Activated CD4-positive, alpha-beta T cell treated with anti-CD3 and anti-CD28 coated beads for 36 hours (primary cell): ENCODE results near the gene MAPK13. TPM values are rescaled to one million over a fixed set of nuclear protein-coding genes. Genes with fewer than 3 reads are reported as not detected.
"Not testable (repeated sequence)": the region's sequence is repeated elsewhere in the genome, so short reads cannot be mapped to it uniquely, and the experiment has no call there.

Experiments
- ATAC-seq: fragments of 200-7000 bp; cut with Tn5 transposase; one replicate; pipeline ENCODE4 v1.10.0; 2021; ENCODE audit warnings: mild to moderate bottlenecking, moderate library complexity
- CTCF ChIA-PET: fragments of 350-600 bp; sonication (Branson Sonifier 250); formaldehyde crosslinking; loops from one replicate; lab custom pipeline; 2021; ENCODE audit warnings: antibody characterized with exemption; lab: Charles Lee
- POLR2A ChIA-PET: fragments of 350-600 bp; sonication (Branson Sonifier 250); formaldehyde crosslinking; loops from one replicate; lab custom pipeline; 2021; ENCODE audit warnings: antibody characterized with exemption, inconsistent platforms; lab: Charles Lee
- DNase-seq: peaks from one replicate; pipeline ENCODE4 v3.0.0-alpha.2; 2020
- H3K27ac Mint-ChIP-seq: one replicate; pipeline ENCODE4 v1.8.0; 2021; ENCODE audit warnings: mixed read lengths
- H3K27me3 Mint-ChIP-seq: one replicate; pipeline ENCODE4 v1.8.0; 2021; ENCODE audit warnings: mixed read lengths
- H3K36me3 Mint-ChIP-seq: one replicate; pipeline ENCODE4 v1.8.0; 2021; ENCODE audit warnings: low read depth, mixed read lengths
- H3K4me1 Mint-ChIP-seq: one replicate; pipeline ENCODE4 v1.8.0; 2021; ENCODE audit warnings: mixed read lengths
- H3K4me3 Mint-ChIP-seq: one replicate; pipeline ENCODE4 v1.8.0; 2021; ENCODE audit warnings: mild to moderate bottlenecking, moderate library complexity, mixed read lengths
- H3K9me3 Mint-ChIP-seq: one replicate; pipeline ENCODE4 v1.8.0; 2021; ENCODE audit warnings: low read depth, mixed read lengths
- intact Hi-C, 2 experiments: fragments of 100-400 bp; cut with DNase I in 1 of 2; cut with micrococcal nuclease in 1 of 2; formaldehyde crosslinking; loops; one replicate each; pipeline versions ENCODE4 v1.14.2 to v1.15.1; 2022 to 2024; cut with DNase I, micrococcal nuclease
- total RNA-seq, 2 experiments: library from RNA; stranded (reverse); gene quantifications; one replicate each; pipeline ENCODE4 v1.2.3, GENCODE V29; 2021

Gene MAPK13
- total RNA-seq, 2 experiments from 2014 or later, result 63.0 to 65.1 TPM

GRCh38 chr6:36120979-36121786, 9.1 kb upstream of the MAPK13 start:
- ATAC-seq, result peak; percentile 42
- POLR2A ChIA-PET, result interaction anchor here (0.6 to 2.3 kb wide), 6 partner anchors 9 to 411 kb away, joined by 3 to 31 read pairs (median 8); partner anchors contain the start of gene MAPK14

GRCh38 chr6:36121787-36122494, 8.4 kb upstream of the MAPK13 start:
- peak overlapping the region; percentile 72 for H3K4me3 Mint-ChIP-seq
- ChIA-PET POLR2A (interaction anchor here (0.9 to 2.3 kb wide), 4 partner anchors 8 to 151 kb away, joined by 3 to 31 read pairs (median 8); partner anchors contain the start of gene MAPK14), CTCF (interaction anchor here (0.5 to 2.6 kb wide), 14 partner anchors 9 to 1401 kb away, joined by 3 to 32 read pairs (median 4); partner anchors contain the start of genes MAPK13 and MAPK14)
- no peaks in the 10 kb centered on the region for H3K27me3 Mint-ChIP-seq
- peaks cover 91% of the 10 kb centered on the region for H3K4me1 Mint-ChIP-seq
- H3K27ac Mint-ChIP-seq, result peak overlapping the region; percentile 99
- ATAC-seq (no peak), DNase-seq (no peak)
- intact Hi-C loops, result loop anchor here (2.0 to 10.0 kb wide), 6 partner anchors 75 to 817 kb away; partner anchors contain the start of genes BRPF3 (in 1 of the 2), KCTD20 (in 1 of the 2) and PXT1 (in 1 of the 2)
- H3K36me3 Mint-ChIP-seq, result peaks cover 7% of the 10 kb centered on the region
- no peaks in the 10 kb centered on the region for H3K9me3 Mint-ChIP-seq

More at GRCh38 chr6:36120979-36121786, 9.1 kb upstream of the MAPK13 start:
- Mint-ChIP-seq H3K27ac (peak overlapping the region; percentile 99), H3K27me3 (no peaks in the 10 kb centered on the region), H3K36me3 (peaks cover 7% of the 10 kb centered on the region), H3K9me3 (no peaks in the 10 kb centered on the region), H3K4me3 (peak overlapping the region; percentile 72), H3K4me1 (peaks cover 88% of the 10 kb centered on the region)
- CTCF ChIA-PET, result interaction anchor here (0.6 to 2.6 kb wide), 13 partner anchors 10 to 1400 kb away, joined by 3 to 32 read pairs (median 4); partner anchors contain the start of genes MAPK13 and MAPK14
- peak; percentile 83 for DNase-seq
- intact Hi-C loops, result loop anchor here (1.0 to 10.0 kb wide), 7 partner anchors 10 to 816 kb away; partner anchors contain the start of genes BRPF3 (in 1 of the 2), KCTD20 (in 1 of the 2), MAPK14 (in 1 of the 2) and PXT1 (in 1 of the 2)

- H3K36me3 Mint-ChIP-seq, result peaks cover 7% of the 10 kb centered on the region
- CTCF ChIA-PET, result interaction anchor here (0.7 to 2.6 kb wide), 5 partner anchors 8 to 91 kb away, joined by 3 to 32 read pairs (median 4); partner anchors contain the start of gene MAPK13
These were observed 7.6 kb upstream of the MAPK13 start for GRCh38 chr6:36122495-36123269.

GRCh38 chr6:36123270-36124139, 6.8 kb upstream of the MAPK13 start:
- H3K4me1 Mint-ChIP-seq, result peaks cover 89% of the 10 kb centered on the region
- no peaks in the 10 kb centered on the region for H3K9me3 Mint-ChIP-seq
- ATAC-seq (peak; percentile 77), DNase-seq (peak; percentile 95)
- peak overlapping the region; percentile 64 for H3K27ac Mint-ChIP-seq
- peaks cover 7% of the 10 kb centered on the region for H3K36me3 Mint-ChIP-seq
- H3K27me3 Mint-ChIP-seq, result no peaks in the 10 kb centered on the region
- H3K4me3 Mint-ChIP-seq, result peak overlapping the region; percentile 27
- CTCF ChIA-PET, result interaction anchor here (0.5 to 1.6 kb wide), 8 partner anchors 8 to 380 kb away, joined by 3 to 4 read pairs (median 3); no protein-coding TSS in a partner anchor
- POLR2A ChIA-PET, result interaction anchor here (0.7 to 1.1 kb wide), 2 partner anchors 27 to 153 kb away, joined by 3 read pairs; no protein-coding TSS in a partner anchor
- intact Hi-C loops, result loop anchor here (1.0 to 10.0 kb wide), 7 partner anchors 73 to 819 kb away; partner anchors contain the start of genes BRPF3 (in 1 of the 2), KCTD20 (in 1 of the 2) and PXT1 (in 1 of the 2)

More at GRCh38 chr6:36122495-36123269, 7.6 kb upstream of the MAPK13 start:
- POLR2A ChIA-PET, result interaction anchor here (1.1 to 2.3 kb wide), 2 partner anchors 9 to 152 kb away, joined by 3 to 31 read pairs; no protein-coding TSS in a partner anchor
- H3K9me3 Mint-ChIP-seq, result no peaks in the 10 kb centered on the region
- intact Hi-C loops, result loop anchor here (1.0 to 10.0 kb wide), 7 partner anchors 74 to 818 kb away; partner anchors contain the start of genes BRPF3 (in 1 of the 2), KCTD20 (in 1 of the 2) and PXT1 (in 1 of the 2)
- peaks cover 91% of the 10 kb centered on the region for H3K4me1 Mint-ChIP-seq
- H3K27me3 Mint-ChIP-seq, result no peaks in the 10 kb centered on the region
- no peak overlapping the region for H3K4me3 Mint-ChIP-seq
- H3K27ac Mint-ChIP-seq, result peak overlapping the region; percentile 99
- DNase-seq, result no peak
- no peak for ATAC-seq

- CTCF ChIA-PET, result interaction anchor here (0.5 to 1.6 kb wide), 5 partner anchors 11 to 380 kb away, joined by 3 to 4 read pairs (median 3); no protein-coding TSS in a partner anchor
- intact Hi-C loops, result loop anchor here (5.0 to 10.0 kb wide), 4 partner anchors 318 to 820 kb away; partner anchors contain the start of genes KCTD20 (in 1 of the 2) and PXT1 (in 1 of the 2)
- DNase-seq, H3K9me3 Mint-ChIP-seq, H3K27ac Mint-ChIP-seq, ATAC-seq, H3K27me3 Mint-ChIP-seq, H3K36me3 Mint-ChIP-seq: not testable (repeated sequence)
- H3K4me1 Mint-ChIP-seq, result peaks cover 84% of the 10 kb centered on the region
- H3K4me3 Mint-ChIP-seq, result peak overlapping the region; percentile 27
- POLR2A ChIA-PET, result interaction anchor here (0.7 kb wide), 1 partner anchor 26 kb away, joined by 3 read pairs; no protein-coding TSS in a partner anchor
These were observed 6.0 kb upstream of the MAPK13 start for GRCh38 chr6:36124346-36124745.

GRCh38 chr6:36124881-36125280, 5.4 kb upstream of the MAPK13 start:
- POLR2A ChIA-PET, result no interaction called here
- Mint-ChIP-seq H3K4me3 (no peak overlapping the region), H3K9me3 (no peaks in the 10 kb centered on the region), H3K4me1 (peaks cover 82% of the 10 kb centered on the region), H3K36me3 (no peaks in the 10 kb centered on the region), H3K27me3 (no peaks in the 10 kb centered on the region), H3K27ac (no peak overlapping the region)
- intact Hi-C loops, result loop anchor here (5.0 to 10.0 kb wide), 4 partner anchors 317 to 820 kb away; partner anchors contain the start of genes KCTD20 (in 1 of the 2) and PXT1 (in 1 of the 2)
- DNase-seq (no peak), ATAC-seq (no peak)
- CTCF ChIA-PET, result interaction anchor here (1.5 to 1.6 kb wide), 2 partner anchors 12 to 86 kb away, joined by 3 to 4 read pairs; no protein-coding TSS in a partner anchor

- POLR2A ChIA-PET, result interaction anchor here (0.5 kb wide), 1 partner anchor 78 kb away, joined by 5 read pairs; no protein-coding TSS in a partner anchor
- Mint-ChIP-seq H3K36me3 (no peaks in the 10 kb centered on the region), H3K27ac (peak overlapping the region; percentile 22), H3K9me3 (no peaks in the 10 kb centered on the region), H3K27me3 (no peaks in the 10 kb centered on the region), H3K4me3 (no peak overlapping the region), H3K4me1 (peaks cover 77% of the 10 kb centered on the region)
- intact Hi-C loops, result loop anchor here in 1 of 2 experiments (10.0 kb wide), 1 partner anchor 821 kb away; no protein-coding TSS in a partner anchor
- CTCF ChIA-PET, result interaction anchor here (0.8 kb wide), 1 partner anchor 100 kb away, joined by 5 read pairs; no protein-coding TSS in a partner anchor
- ATAC-seq (no peak), DNase-seq (no peak)
These were observed 4.7 kb upstream of the MAPK13 start for GRCh38 chr6:36125575-36125974.

GRCh38 chr6:36126121-36126520, 4.2 kb upstream of the MAPK13 start:
- Mint-ChIP-seq H3K27ac (peak overlapping the region; percentile 22), H3K4me3 (no peak overlapping the region), H3K36me3 (peaks cover 2% of the 10 kb centered on the region), H3K9me3 (no peaks in the 10 kb centered on the region), H3K27me3 (no peaks in the 10 kb centered on the region), H3K4me1 (peaks cover 76% of the 10 kb centered on the region)
- DNase-seq, result no peak
- CTCF ChIA-PET, result interaction anchor here (0.8 to 1.3 kb wide), 6 partner anchors 8 to 215 kb away, joined by 3 to 6 read pairs (median 4); no protein-coding TSS in a partner anchor
- intact Hi-C loops, result loop anchor here (1.0 to 10.0 kb wide), 2 partner anchors 233 to 821 kb away; no protein-coding TSS in a partner anchor
- POLR2A ChIA-PET, result no interaction called here
- ATAC-seq, result no peak
